SU-DHL-6 (cell line): Measurements from ENCODE around the gene SYT2.

Experiments used
- H2AFZ ChIP-seq: fragments of 200-600 bp; sonication (generic); 2 replicates; pipeline ENCODE4 v1.6.1; 2014; ENCODE audit warnings: low read depth, mild to moderate bottlenecking, moderate library complexity, mixed read lengths, antibody characterized with exemption, low read length; ENCODE audit not compliant: severe bottlenecking
- H3F3A ChIP-seq: fragments of 200-600 bp; shearing (Covaris generic); 2 replicates; pipeline ENCODE4 v1.6.0; 2016; ENCODE audit warnings: antibody characterized with exemption, mild to moderate bottlenecking; ENCODE audit not compliant: insufficient read depth
- H3K27ac ChIP-seq: fragments of 200-600 bp; sonication (generic); 2 replicates; pipeline ENCODE4 v1.5.1; 2016; ENCODE audit warnings: low read depth, mild to moderate bottlenecking, low read length, moderate library complexity, mixed read lengths
- H3K27me3 ChIP-seq: fragments of 200-600 bp; sonication (generic), shearing (Covaris generic); 2 replicates; pipeline ENCODE4 v1.6.0; 2014; ENCODE audit warnings: mild to moderate bottlenecking, low read length
- H3K36me3 ChIP-seq: fragments of 200-600 bp; sonication (generic); 2 replicates; pipeline ENCODE4 v1.6.1; 2014; ENCODE audit warnings: mild to moderate bottlenecking, low read length, mixed read lengths
- H3K4me2 ChIP-seq: fragments of 300-600, 200-600 bp; shearing (Covaris generic), sonication (generic); 2 replicates; pipeline ENCODE4 v1.6.0; 2014; ENCODE audit warnings: low read length, low read depth, mild to moderate bottlenecking; ENCODE audit not compliant: poor library complexity, severe bottlenecking
- H3K4me3 ChIP-seq: fragments of 200-600 bp; sonication (generic); 2 replicates; pipeline ENCODE4 v1.5.1; 2014; ENCODE audit warnings: antibody characterized with exemption, low read length, mild to moderate bottlenecking, mixed read lengths; ENCODE audit not compliant: insufficient read depth, poor library complexity, severe bottlenecking
- H3K79me2 ChIP-seq: fragments of 200-600 bp; sonication (generic); 2 replicates; pipeline ENCODE4 v1.6.1; 2014; ENCODE audit warnings: mild to moderate bottlenecking, low read length, moderate library complexity; ENCODE audit not compliant: insufficient read depth
- H3K9ac ChIP-seq: fragments of 200-600 bp; sonication (generic); 2 replicates; pipeline ENCODE4 v1.7.0; 2014; ENCODE audit warnings: mild to moderate bottlenecking, low read length
- H3K9me2 ChIP-seq: fragments of 200-600 bp; sonication (generic); replicated peaks from 2 replicates; pipeline ENCODE4 v1.6.1; 2014; ENCODE audit warnings: low read length; ENCODE audit not compliant: insufficient read depth
- H3K9me3 ChIP-seq: fragments of 200-600 bp; sonication (generic); 2 replicates; pipeline ENCODE4 v1.6.1; 2014; ENCODE audit warnings: low read length, mixed read lengths; ENCODE audit not compliant: insufficient read depth
- H4K20me1 ChIP-seq: fragments of 200-600 bp; sonication (generic); 2 replicates; pipeline ENCODE4 v1.6.1; 2014; ENCODE audit warnings: low read depth, mild to moderate bottlenecking, antibody characterized with exemption, low read length, moderate library complexity, mixed read lengths
- EZH2phosphoT487 ChIP-seq: fragments of 200-600 bp; sonication (generic), shearing (Covaris generic); conservative IDR thresholded peaks from 2 replicates; pipeline ENCODE4 v1.6.1; 2018; ENCODE audit warnings: mild to moderate bottlenecking, antibody characterized with exemption, low read length, moderate library complexity, mixed read lengths
- TF ChIP-seq, protein P1 (sequence below): fragments of 200-600 bp; sonication (generic); IDR thresholded peaks from one replicate; pipeline ENCODE4 v1.5.1; 2017; ENCODE audit warnings: antibody characterized with exemption, mild to moderate bottlenecking, low read length, moderate library complexity; ENCODE audit not compliant: insufficient read depth, poor library complexity, severe bottlenecking

Gene SYT2

DNA sequence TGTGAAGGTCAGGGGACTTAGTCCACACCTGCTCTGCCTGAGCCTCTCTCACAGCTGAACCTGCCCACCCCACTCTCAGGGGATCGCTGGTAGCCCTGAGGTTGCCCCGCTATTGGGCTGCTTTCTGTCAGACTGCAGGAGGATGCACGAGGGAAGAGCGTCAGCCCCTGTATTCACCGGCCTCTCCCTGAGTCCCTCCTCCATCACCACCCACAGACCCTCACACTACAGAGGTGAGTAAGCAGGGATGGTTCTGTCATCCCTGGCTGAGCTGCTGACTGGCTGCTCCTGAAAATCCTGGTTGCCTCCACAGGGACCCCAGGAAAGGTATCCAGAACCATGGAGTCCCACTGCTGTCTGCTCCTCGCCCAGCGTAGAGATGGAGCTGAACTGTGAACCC is 118.7 kb downstream of the SYT2 start:
- Histone ChIP-seq H3K36me3 (no peaks in the 10 kb centered on the region), H3K9me2 (no peaks in the 10 kb centered on the region), H3K9me3 (no peaks in the 10 kb centered on the region), H3K27ac (no peak overlapping the region), H2AFZ (no peak overlapping the region), H3F3A (no peaks in the 10 kb centered on the region), H4K20me1 (no peaks in the 10 kb centered on the region), H3K27me3 (no peaks in the 10 kb centered on the region), H3K4me3 (no peak overlapping the region), H3K9ac (no peak overlapping the region), H3K4me2 (no peak overlapping the region), H3K79me2 (no peaks in the 10 kb centered on the region)
- TF ChIP-seq, protein P1, sequence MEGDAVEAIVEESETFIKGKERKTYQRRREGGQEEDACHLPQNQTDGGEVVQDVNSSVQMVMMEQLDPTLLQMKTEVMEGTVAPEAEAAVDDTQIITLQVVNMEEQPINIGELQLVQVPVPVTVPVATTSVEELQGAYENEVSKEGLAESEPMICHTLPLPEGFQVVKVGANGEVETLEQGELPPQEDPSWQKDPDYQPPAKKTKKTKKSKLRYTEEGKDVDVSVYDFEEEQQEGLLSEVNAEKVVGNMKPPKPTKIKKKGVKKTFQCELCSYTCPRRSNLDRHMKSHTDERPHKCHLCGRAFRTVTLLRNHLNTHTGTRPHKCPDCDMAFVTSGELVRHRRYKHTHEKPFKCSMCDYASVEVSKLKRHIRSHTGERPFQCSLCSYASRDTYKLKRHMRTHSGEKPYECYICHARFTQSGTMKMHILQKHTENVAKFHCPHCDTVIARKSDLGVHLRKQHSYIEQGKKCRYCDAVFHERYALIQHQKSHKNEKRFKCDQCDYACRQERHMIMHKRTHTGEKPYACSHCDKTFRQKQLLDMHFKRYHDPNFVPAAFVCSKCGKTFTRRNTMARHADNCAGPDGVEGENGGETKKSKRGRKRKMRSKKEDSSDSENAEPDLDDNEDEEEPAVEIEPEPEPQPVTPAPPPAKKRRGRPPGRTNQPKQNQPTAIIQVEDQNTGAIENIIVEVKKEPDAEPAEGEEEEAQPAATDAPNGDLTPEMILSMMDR, result no peak
- no peak for TF ChIP-seq EZH2phosphoT487

DNA sequence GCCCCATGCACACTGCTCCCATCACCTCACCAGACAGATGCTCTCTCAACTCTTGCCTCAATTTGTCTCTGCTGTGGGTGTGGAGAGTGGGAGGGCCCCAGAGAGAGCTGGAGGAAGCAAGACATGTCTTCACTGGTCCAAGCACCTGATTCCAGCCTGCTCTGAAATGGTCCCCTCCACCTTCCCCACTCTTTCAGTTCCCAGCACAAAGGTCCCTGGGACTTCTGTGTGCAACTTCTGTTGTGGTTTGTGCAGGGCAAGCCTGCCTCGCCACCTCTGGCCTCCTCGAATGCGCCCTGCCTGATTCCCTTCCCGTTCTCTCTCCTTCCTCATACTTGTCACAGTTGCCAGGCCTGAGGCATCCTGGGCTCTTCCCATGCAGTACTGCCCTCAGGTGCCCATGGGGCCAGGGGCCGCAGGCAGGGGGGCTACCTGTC is 119.3 kb downstream of the SYT2 start:
- TF ChIP-seq, protein P1, result no peak
- TF ChIP-seq EZH2phosphoT487, result no peak
- Histone ChIP-seq H3K9me3 (no peaks in the 10 kb centered on the region), H4K20me1 (no peaks in the 10 kb centered on the region), H3K9me2 (no peaks in the 10 kb centered on the region), H3K4me3 (no peak overlapping the region), H3F3A (no peaks in the 10 kb centered on the region), H3K9ac (no peak overlapping the region), H3K27me3 (no peaks in the 10 kb centered on the region), H3K4me2 (no peak overlapping the region), H2AFZ (no peak overlapping the region), H3K36me3 (no peaks in the 10 kb centered on the region), H3K79me2 (no peaks in the 10 kb centered on the region), H3K27ac (no peak overlapping the region)

DNA sequence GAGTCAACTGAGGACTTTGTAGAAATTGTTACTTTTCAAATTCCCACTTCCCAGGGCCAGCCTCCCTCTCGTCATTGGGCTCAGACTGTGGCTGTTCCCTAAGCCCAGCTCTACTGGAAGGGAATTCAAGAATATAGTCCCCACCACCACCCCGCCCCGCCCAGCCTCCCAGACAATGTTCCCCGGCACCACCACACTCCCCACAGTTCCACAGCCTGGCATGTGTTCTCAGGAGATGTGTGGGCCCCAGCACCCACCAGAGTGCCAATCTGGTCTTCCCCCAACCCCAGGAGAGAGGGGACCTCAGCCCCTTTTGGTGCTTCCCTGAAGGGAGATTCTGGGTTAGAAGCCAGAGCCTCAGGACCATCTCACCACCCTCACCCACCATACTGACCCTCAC is 120.1 kb downstream of the SYT2 start:
- no peaks in the 10 kb centered on the region for H4K20me1 ChIP-seq
- no peak overlapping the region for H3K4me2 ChIP-seq
- no peak overlapping the region for H3K27ac ChIP-seq
- TF ChIP-seq, protein P1, result no peak
- TF ChIP-seq EZH2phosphoT487, result no peak
- no peaks in the 10 kb centered on the region for H3F3A ChIP-seq
- H3K9ac ChIP-seq, result no peak overlapping the region
- no peaks in the 10 kb centered on the region for H3K9me2 ChIP-seq
- no peaks in the 10 kb centered on the region for H3K79me2 ChIP-seq
- H3K9me3 ChIP-seq, result no peaks in the 10 kb centered on the region
- no peak overlapping the region for H2AFZ ChIP-seq
- H3K36me3 ChIP-seq, result no peaks in the 10 kb centered on the region
- H3K4me3 ChIP-seq, result no peak overlapping the region
- no peaks in the 10 kb centered on the region for H3K27me3 ChIP-seq
